ENCODE data around the gene GRB10.

DNA sequence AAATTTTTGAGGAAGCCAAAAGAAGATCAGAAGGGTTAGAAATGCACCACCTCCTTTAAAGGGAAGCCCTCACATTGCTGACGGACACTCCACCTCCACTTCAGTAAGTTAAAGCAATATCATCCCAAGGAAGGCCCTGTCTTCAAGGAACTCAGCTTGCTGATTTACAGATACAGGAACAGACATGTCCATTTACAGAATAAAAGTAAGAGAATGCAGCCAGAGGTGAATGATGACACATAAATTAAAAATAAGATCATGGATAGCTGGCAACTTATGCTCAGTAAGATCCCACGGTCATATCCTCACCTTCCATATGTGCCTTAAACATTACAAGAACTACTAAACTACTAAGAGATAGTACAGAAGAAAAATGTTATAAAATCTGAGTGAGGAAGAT, 20.4 kb downstream of the GRB10 start:
- TF ChIP-seq RAD21 (conservative IDR thresholded peaks at IDR 0.05 in 1 of 2, IDR thresholded peaks at IDR 0.05 in 1 of 2) (no peak), POLR2A (IDR thresholded peaks at IDR 0.05; ENCODE audit: low read length) (no peak)

All from A549 (cell line).